GM20431 (cell line): ENCODE results near the gene C14orf180.

Experiments
- in situ Hi-C: fragments of 300-500 bp; cut with MseI, MboI; formaldehyde crosslinking; loops from one replicate; pipeline ENCODE4 v1.15.0; 2020; ENCODE audit warnings: low sequenced_read_pairs; ENCODE audit not compliant: unreplicated experiment

The C14orf180 gene

DNA sequence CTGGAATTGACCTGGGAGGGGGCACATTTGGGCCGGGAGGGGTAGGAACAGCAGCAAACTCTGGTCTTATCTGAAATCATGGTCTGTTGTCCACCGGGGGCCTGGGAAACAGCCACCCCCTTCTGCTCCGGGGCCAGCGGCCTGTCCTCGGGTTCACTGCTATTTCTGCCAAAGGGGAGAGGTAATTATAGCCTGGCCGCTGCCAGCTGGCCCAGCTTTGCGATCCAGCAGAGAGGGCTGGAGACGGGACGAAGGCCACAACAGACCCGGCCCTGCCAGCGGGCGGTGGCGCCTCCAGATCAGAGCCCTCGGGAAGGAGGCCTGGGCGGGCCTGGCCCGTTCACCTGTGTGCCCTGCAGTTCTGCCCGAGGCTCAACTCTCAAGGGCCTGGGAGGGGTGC, at the start of gene C14orf180:
C14orf180 (plus strand) TSS at position 258 of the 400 bp plus-strand sequence. CDS start 6,667 bp downstream, outside the sequence.
- in situ Hi-C loops: no loop called here

DNA sequence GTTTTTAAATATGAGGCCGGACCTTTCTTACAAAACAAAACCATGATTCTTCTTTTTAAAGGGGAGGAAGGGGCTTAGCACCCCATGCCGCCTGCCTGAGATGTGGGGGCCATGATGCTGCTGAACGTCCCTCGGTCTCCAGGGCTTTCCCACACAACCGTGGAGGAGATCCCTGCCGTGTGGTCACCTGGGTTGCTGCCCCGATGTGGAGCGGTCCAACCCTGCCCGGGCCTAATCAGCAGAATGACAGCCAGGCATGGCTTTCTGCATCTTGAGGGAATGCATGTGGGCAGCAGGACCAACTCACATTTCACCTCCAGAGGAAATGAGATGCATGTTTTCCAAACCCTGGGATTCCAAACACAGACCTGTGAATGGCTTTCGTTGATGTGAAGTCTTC, 48.9 kb upstream of the C14orf180 start:
- in situ Hi-C loops: no loop called here

DNA sequence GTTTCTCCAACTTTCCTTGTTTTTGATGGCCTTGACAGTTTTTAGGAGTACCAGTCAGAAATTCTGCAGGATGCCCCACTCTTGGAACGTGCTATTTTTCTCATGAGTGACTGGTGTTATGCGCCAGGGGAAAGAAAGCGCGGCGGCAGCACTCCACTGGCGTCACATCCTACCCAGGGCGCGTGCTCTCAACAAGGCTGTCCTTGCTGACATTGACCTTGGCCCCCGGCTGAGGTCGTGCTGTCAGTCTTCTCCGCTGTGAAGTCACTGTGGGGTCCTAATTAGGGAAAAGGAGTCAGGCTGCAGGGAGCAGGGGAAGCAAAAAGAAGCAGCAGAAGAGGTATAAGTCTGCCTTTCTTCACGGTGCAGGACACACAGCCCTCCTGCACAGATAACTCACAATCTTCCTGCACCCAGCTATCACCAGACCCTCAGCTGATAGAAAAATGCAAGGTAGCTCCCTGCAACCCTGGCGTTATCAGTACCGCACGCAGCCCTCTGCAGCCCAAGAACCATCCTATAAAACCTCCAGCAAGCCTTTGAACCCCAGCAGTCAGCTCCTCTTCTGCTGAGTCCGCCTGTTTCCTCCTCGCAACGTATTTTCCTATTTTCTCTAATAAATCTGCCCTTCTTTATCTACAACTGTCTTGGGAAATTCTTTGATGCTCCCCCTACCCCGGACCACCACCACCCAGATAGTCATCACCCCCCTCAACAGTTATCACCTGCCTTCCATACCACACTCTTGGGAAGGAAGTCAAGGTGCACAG, 48.0 kb upstream of the C14orf180 start:
- in situ Hi-C loops: no loop called here

DNA sequence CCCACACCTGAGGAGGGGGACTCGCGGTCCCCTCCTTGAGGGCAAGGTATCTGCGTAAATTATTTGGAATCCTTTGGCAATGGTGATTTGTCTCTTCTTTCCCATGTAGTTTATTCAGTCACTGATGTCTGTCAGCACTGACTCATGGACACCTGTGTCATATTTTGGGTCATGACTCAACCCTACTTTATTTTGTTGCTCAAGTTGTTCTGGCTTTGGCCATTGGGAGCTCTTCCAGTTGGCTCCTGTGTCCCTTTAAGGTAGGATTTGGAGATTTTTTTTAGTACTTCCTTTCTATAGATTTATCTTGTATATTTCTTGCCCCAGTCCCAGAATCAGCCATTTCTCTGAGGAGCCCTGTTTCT, 47.4 kb upstream of the C14orf180 start:
- in situ Hi-C loops: no loop called here

DNA sequence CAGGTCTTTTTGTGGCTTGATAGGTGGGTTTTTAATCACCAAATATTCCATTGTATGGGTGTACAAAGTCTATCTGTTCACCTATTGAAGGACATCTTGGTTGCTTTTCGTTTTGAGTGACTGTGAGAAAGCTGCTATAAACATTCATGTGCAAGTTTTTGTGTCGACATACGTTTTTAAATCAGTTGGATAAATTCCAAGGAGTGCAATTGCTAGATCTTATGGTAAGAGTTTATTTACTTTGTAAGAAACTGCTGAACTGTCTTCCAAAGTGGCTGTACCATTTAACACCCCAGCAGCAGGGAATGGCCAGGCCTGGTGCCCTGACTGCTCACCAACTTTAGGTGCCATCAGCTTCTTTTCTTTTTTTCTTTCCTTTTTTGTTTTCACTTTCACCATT, 45.5 kb upstream of the C14orf180 start:
- in situ Hi-C loops: no loop called here

- in situ Hi-C loops: no loop called here
Measured at GRCh38 chr14:104536942-104537612, 42.5 kb upstream of the C14orf180 start.

DNA sequence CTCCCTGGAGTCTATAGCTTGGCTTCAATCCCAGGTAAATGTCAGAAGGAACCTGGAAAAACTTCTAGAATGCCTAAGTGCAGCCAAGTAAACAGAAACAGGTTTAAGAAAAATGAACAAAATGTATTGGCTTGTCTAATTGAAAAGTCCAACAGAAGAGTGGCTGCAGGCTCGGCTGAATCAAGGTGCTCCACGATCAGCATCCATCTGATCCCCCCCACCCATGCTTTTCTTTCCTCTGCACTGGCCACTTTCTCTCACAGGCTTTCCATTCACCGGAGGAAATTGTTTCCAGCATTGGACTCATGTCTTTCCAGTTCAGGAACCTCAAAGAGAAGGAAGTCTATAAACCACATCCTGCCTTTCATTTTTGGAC, 42.0 kb upstream of the C14orf180 start:
- in situ Hi-C loops: no loop called here

DNA sequence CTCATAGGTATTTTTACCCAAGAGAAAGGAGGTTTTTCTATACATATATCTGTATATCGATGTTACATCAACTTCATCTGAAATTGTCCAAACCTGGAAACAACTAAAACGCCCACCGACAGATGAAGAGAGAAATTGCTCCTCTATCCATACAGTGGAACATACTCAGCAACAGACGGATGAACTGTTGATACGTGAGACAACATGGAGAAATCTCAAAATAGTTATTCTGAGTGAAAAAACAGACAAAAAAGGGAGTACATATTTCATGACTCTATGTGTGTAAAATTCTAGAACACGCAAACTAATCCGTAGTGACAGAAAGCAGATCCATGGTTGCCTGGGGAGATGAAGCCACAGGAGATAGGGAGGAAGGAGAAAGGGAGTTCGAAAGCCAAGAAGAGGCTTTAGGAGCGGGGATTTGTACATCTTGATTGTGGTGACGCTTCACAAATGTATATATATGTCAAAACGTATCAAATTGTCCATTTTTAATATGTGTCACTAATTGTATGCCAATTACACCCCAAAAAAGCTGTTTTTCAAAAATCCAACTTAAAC, 37.6 kb upstream of the C14orf180 start:
- in situ Hi-C loops: no loop called here

DNA sequence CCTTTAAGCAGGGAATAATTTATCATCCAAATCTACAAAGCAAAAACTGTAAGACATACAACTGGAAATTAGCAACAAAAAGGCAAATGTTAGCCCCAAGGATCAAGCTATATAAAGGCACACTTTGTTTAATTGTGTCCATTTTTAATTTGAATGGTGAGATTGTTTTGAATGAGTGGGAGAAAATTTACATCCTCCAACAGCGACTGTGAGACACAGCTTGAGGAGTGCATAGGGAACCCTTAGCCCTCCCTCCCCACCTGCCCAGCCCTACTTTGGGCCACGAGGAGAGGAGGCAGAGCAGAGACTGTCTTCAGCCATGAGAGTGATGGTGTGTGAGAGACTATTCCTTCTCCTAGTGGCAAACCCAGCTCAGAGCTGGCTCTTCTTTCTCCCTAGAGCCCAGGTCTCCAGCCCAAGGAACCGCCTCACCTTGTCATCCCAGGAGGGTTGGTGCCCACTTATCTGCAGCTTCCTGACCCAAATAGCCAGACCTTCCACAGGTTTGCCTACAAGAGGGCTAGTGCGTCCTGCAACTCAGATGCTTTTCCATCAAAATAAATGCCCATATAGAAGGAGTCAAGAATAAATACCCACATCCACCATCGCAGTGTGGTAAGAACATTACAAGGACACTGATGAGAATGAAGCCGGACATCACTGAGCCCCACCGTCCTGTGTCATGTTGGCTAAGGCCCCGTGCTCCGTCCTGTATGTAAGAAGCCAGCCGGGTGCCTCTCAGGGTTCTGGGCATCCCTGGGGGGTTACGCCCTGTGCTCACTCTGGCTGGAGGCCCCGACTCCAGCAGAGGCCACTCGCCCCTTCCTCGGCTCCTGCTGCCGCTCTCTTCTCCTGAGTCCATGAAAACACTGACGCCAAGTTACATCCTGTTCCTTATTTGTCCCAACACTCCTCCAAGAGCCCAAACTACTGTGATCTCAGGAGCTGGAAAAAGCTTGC, 36.4 kb upstream of the C14orf180 start:
- in situ Hi-C loops: no loop called here

GRCh38 chr14:104544362-104544961, 35.1 kb upstream of the C14orf180 start:
- in situ Hi-C loops: no loop called here

- in situ Hi-C loops: no loop called here
Measured at GRCh38 chr14:104545151-104545941, 34.2 kb upstream of the C14orf180 start.

GRCh38 chr14:104545942-104546501, 33.5 kb upstream of the C14orf180 start:
- in situ Hi-C loops: no loop called here

GRCh38 chr14:104546591-104547309, 32.8 kb upstream of the C14orf180 start:
- in situ Hi-C loops: no loop called here

DNA sequence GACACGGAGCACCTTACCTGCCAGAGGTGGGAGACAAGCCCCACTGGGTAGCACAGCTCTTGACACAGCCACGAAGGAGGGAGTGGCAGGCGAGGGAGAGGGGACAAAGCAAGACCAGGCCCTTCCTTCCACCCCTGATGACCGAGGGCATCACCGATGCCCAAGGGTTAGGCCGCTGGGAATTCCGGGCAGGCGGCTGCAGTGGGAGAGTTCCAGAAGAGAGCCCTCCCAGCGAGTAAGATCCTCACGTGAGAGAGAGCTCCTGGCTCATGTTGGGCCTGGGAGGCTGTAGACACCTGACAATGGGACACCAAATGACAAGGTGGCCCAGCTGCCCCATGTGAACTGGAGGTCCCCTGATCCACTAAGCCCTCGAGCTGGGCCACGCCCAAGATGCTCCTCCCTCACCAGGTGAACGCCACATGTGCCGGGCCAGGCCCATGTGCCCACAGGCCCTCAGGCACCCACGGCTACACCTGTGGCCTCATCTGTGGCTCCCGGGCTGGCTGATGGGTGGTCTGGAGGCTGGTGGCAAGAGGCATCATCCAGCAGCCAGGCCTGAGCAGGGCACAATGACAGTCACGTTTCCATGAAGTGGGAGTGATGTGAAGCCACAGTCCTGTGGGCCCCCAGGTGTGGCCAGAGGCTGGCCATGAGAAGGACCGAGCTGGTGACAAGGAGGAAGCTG, 32.1 kb upstream of the C14orf180 start:
- in situ Hi-C loops: no loop called here

GRCh38 chr14:104547998-104548700, 31.4 kb upstream of the C14orf180 start:
- in situ Hi-C loops: no loop called here

DNA sequence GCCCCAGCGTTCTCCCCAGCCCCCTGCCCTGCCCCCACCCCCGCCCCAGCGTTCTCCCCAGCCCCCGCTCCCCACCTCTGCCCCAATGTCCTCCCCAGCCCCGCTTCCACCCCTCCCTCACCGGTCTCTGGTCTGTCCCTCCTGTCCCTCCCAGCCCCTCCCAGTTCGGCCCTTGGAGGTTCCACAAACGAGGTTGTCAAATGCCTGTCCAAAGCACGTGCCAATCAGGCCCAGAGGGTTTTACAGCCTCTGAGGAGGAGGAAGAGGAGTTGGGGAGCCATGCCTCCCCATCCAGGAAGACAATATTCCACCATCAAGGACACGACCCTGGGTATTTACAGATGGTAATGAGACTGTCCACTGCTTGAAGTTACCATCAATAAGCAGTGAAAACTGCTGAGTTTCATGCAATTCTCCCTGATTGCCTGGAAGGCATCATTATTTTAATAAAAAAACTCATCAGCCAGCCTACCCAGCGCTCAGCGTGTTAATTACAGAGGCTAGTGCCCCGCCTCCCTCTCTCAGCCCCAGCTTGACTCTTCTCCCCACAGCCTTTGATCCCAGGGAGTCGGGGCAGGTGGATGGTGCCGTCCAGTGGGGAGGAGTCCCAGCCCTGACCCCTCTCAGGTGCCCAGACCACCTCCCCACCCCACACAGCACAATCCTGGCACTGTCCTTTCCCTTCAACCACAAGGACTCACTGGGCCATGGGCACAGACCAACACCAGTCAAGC, 30.6 kb upstream of the C14orf180 start:
- in situ Hi-C loops: no loop called here
